ENCODE measurements around the gene TBC1D4. TPM values are rescaled to one million over a fixed set of nuclear protein-coding genes. Genes with fewer than 3 reads are reported as not detected.

TBC1D4 gene
- total and polyA plus RNA-seq, 2 experiments from 2014 or later, result 18.7 to 38.2 TPM

DNA sequence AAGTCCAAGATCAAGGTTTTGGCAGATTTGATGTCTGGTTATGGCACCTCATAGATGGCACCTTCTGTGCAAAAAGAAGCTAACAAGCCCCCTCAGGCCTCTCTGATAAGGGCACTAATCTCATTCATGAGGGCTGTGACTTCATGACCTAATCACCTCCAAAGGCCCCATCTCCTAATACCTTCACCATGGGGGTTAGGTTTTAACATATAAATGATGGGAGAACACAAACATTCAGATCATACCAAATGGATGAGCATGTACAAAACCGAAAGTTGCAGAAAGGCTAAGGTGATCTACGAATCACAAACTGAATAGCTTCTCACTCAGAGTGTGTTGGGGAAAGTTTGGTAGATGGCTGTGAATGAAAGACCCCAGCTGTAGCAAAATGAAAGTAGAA, 217.4 kb downstream of the TBC1D4 start:
- no peak for TF ChIP-seq NANOG (IDR thresholded peaks at IDR 0.05; ENCODE audit: borderline replicate concordance)
- no peak for TF ChIP-seq EZH2phosphoT487 (IDR thresholded peaks at IDR 0.05; ENCODE audit: unreplicated experiment)
- no peak for TF ChIP-seq REST (IDR thresholded peaks at IDR 0.05; ENCODE audit: unreplicated experiment)
- TF ChIP-seq ZNF114 (CRISPR knock-in tag; IDR thresholded peaks at IDR 0.05), result no peak
- TF ChIP-seq ZNF331 (CRISPR knock-in tag; IDR thresholded peaks at IDR 0.05; ENCODE audit: low read depth), result no peak
- no peak for TF ChIP-seq CTCF (conservative IDR thresholded peaks at IDR 0.05; ENCODE audit: low read depth in 2 of 2)
- TF ChIP-seq, protein P1, sequence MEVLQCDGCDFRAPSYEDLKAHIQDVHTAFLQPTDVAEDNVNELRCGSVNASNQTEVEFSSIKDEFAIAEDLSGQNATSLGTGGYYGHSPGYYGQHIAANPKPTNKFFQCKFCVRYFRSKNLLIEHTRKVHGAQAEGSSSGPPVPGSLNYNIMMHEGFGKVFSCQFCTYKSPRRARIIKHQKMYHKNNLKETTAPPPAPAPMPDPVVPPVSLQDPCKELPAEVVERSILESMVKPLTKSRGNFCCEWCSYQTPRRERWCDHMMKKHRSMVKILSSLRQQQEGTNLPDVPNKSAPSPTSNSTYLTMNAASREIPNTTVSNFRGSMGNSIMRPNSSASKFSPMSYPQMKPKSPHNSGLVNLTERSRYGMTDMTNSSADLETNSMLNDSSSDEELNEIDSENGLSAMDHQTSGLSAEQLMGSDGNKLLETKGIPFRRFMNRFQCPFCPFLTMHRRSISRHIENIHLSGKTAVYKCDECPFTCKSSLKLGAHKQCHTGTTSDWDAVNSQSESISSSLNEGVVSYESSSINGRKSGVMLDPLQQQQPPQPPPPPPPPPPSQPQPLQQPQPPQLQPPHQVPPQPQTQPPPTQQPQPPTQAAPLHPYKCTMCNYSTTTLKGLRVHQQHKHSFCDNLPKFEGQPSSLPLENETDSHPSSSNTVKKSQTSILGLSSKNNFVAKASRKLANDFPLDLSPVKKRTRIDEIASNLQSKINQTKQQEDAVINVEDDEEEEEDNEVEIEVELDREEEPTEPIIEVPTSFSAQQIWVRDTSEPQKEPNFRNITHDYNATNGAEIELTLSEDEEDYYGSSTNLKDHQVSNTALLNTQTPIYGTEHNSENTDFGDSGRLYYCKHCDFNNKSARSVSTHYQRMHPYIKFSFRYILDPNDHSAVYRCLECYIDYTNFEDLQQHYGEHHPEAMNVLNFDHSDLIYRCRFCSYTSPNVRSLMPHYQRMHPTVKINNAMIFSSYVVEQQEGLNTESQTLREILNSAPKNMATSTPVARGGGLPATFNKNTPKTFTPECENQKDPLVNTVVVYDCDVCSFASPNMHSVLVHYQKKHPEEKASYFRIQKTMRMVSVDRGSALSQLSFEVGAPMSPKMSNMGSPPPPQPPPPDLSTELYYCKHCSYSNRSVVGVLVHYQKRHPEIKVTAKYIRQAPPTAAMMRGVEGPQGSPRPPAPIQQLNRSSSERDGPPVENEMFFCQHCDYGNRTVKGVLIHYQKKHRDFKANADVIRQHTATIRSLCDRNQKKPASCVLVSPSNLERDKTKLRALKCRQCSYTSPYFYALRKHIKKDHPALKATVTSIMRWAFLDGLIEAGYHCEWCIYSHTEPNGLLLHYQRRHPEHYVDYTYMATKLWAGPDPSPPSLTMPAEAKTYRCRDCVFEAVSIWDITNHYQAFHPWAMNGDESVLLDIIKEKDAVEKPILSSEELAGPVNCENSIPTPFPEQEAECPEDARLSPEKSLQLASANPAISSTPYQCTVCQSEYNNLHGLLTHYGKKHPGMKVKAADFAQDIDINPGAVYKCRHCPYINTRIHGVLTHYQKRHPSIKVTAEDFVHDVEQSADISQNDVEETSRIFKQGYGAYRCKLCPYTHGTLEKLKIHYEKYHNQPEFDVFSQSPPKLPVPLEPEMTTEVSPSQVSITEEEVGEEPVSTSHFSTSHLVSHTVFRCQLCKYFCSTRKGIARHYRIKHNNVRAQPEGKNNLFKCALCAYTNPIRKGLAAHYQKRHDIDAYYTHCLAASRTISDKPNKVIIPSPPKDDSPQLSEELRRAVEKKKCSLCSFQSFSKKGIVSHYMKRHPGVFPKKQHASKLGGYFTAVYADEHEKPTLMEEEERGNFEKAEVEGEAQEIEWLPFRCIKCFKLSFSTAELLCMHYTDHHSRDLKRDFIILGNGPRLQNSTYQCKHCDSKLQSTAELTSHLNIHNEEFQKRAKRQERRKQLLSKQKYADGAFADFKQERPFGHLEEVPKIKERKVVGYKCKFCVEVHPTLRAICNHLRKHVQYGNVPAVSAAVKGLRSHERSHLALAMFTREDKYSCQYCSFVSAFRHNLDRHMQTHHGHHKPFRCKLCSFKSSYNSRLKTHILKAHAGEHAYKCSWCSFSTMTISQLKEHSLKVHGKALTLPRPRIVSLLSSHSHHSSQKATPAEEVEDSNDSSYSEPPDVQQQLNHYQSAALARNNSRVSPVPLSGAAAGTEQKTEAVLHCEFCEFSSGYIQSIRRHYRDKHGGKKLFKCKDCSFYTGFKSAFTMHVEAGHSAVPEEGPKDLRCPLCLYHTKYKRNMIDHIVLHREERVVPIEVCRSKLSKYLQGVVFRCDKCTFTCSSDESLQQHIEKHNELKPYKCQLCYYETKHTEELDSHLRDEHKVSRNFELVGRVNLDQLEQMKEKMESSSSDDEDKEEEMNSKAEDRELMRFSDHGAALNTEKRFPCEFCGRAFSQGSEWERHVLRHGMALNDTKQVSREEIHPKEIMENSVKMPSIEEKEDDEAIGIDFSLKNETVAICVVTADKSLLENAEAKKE (CRISPR knock-in tag; IDR thresholded peaks at IDR 0.05), result no peak
- TF ChIP-seq ETS1 (IDR thresholded peaks at IDR 0.05), result no peak
- no peak for TF ChIP-seq POLR2AphosphoS5 (IDR thresholded peaks at IDR 0.05; ENCODE audit: low read depth)
- no peak for TF ChIP-seq STAT1 (IDR thresholded peaks at IDR 0.05; ENCODE audit: unreplicated experiment)
- TF ChIP-seq JUNB (IDR thresholded peaks at IDR 0.05; ENCODE audit: unreplicated experiment), result no peak
- TF ChIP-seq CREB1 (CRISPR knock-in tag; IDR thresholded peaks at IDR 0.05; ENCODE audit: low read depth), result no peak
- TF ChIP-seq EZH2 (IDR thresholded peaks at IDR 0.05; ENCODE audit: low read depth, unreplicated experiment), result no peak
- Histone ChIP-seq H3K36me3 (ENCODE audit: insufficient read depth) (no peaks in the 10 kb centered on the region), H3K4me3 (no peak overlapping the region), H3K79me2 (replicated peaks; ENCODE audit: insufficient read depth) (no peaks in the 10 kb centered on the region), H4K20me1 (replicated peaks; ENCODE audit: insufficient read depth) (no peaks in the 10 kb centered on the region), H3F3A (replicated peaks; ENCODE audit: low read depth) (no peaks in the 10 kb centered on the region), H3K27me3 (ENCODE audit: insufficient read depth) (no peaks in the 10 kb centered on the region), H3K4me1 (ENCODE audit: insufficient read depth) (no peaks in the 10 kb centered on the region), H2AFZ (no peak overlapping the region), H3K27ac (ENCODE audit: low read depth) (no peak overlapping the region), H3K4me2 (no peak overlapping the region), H3K9me2 (ENCODE audit: insufficient read depth) (no peaks in the 10 kb centered on the region)
- DNase-seq (ENCODE audit: low spot score) (peak; percentile 26), ATAC-seq (no peak)
- no peaks in the 10 kb centered on the region for H3K27me3 Mint-ChIP-seq (ENCODE audit: insufficient read depth, low read depth, poor library complexity)
- H3K36me3 Mint-ChIP-seq (ENCODE audit: low read depth), result peaks cover 3% of the 10 kb centered on the region; the same call in 1 of the 3 replicates
- peaks cover 10% of the 10 kb centered on the region; the same call in 2 of the 3 replicates for H3K9me3 Mint-ChIP-seq
- H3K27ac Mint-ChIP-seq, result no peak overlapping the region
- peaks cover 5% of the 10 kb centered on the region; the same call in 2 of the 3 replicates for H3K4me1 Mint-ChIP-seq
- H3K4me3 Mint-ChIP-seq, result no peak overlapping the region
